ENCODE measurements around the gene NEAT1. TPM values are rescaled to one million over a fixed set of nuclear protein-coding genes. Genes with fewer than 3 reads are reported as not detected.

NEAT1 gene
- total RNA-seq, 2 donors from 2014 or later, result 110 to 1,326 TPM

GRCh38 chr11:65437436-65438227 lies 15.0 kb downstream of the NEAT1 start:
- DNase-seq (ENCODE audit: low spot score), result peak; percentile 33
- H3K4me3 ChIP-seq, result no peak overlapping the region
- no peaks in the 10 kb centered on the region for H3K27me3 ChIP-seq (replicated peaks; ENCODE audit: insufficient read depth)
- intact Hi-C loops (cut with DNase I), result no loop called here
- no peaks in the 10 kb centered on the region for H3K9me3 ChIP-seq
- no peaks in the 10 kb centered on the region for H3K36me3 ChIP-seq
- 71% methylated on average over 14 of the region's 14 CpGs for WGBS
- H3K4me1 ChIP-seq (replicated peaks), result no peaks in the 10 kb centered on the region
- TF ChIP-seq POLR2A (IDR thresholded peaks at IDR 0.05), result no peak
- no peak for TF ChIP-seq CTCF (IDR thresholded peaks at IDR 0.05)
- TF ChIP-seq POLR2AphosphoS5 (IDR thresholded peaks at IDR 0.05), result peak; percentile 33
- peak overlapping the region; percentile 26 to 100 for H3K27ac ChIP-seq

GRCh38 chr11:65438257-65439151 lies 15.9 kb downstream of the NEAT1 start:
- WGBS, result 91% methylated on average over 9 of the region's 9 CpGs
- H3K36me3 ChIP-seq, result no peaks in the 10 kb centered on the region
- no peaks in the 10 kb centered on the region for H3K9me3 ChIP-seq
- TF ChIP-seq POLR2AphosphoS5 (IDR thresholded peaks at IDR 0.05), result no peak
- no peak for TF ChIP-seq POLR2A (IDR thresholded peaks at IDR 0.05)
- no peak for TF ChIP-seq CTCF (IDR thresholded peaks at IDR 0.05)
- H3K27ac ChIP-seq, result peak overlapping the region; percentile 26 to 100
- H3K27me3 ChIP-seq (replicated peaks; ENCODE audit: insufficient read depth), result no peaks in the 10 kb centered on the region
- H3K4me1 ChIP-seq (replicated peaks), result no peaks in the 10 kb centered on the region
- H3K4me3 ChIP-seq, result no peak overlapping the region
- DNase-seq (ENCODE audit: low spot score), result no peak
- intact Hi-C loops (cut with DNase I), result no loop called here

- Histone ChIP-seq H3K36me3 (no peaks in the 10 kb centered on the region), H3K9me3 (no peaks in the 10 kb centered on the region), H3K4me1 (replicated peaks) (no peaks in the 10 kb centered on the region), H3K27ac (peak overlapping the region; percentile 7 to 100), H3K4me3 (no peak overlapping the region), H3K27me3 (replicated peaks; ENCODE audit: insufficient read depth) (no peaks in the 10 kb centered on the region)
- DNase-seq (ENCODE audit: low spot score), result no peak
- intact Hi-C loops (cut with DNase I), result no loop called here
- TF ChIP-seq POLR2A (IDR thresholded peaks at IDR 0.05) (no peak), CTCF (IDR thresholded peaks at IDR 0.05) (no peak), POLR2AphosphoS5 (IDR thresholded peaks at IDR 0.05) (no peak)
- 82% methylated on average over 7 of the region's 7 CpGs for WGBS
Observed at GRCh38 chr11:65439331-65440181, 17.0 kb downstream of the NEAT1 start.

- no peaks in the 10 kb centered on the region for H3K27me3 ChIP-seq (replicated peaks; ENCODE audit: insufficient read depth)
- peak; percentile 17 for DNase-seq (ENCODE audit: low spot score)
- peak overlapping the region in 1 of 2 donors; percentile 59 for H3K27ac ChIP-seq
- no peaks in the 10 kb centered on the region for H3K4me1 ChIP-seq (replicated peaks)
- 81% methylated on average over 8 of the region's 8 CpGs for WGBS
- TF ChIP-seq CTCF (IDR thresholded peaks at IDR 0.05) (no peak), POLR2A (IDR thresholded peaks at IDR 0.05) (no peak), POLR2AphosphoS5 (IDR thresholded peaks at IDR 0.05) (no peak)
- H3K36me3 ChIP-seq, result no peaks in the 10 kb centered on the region
- no peak overlapping the region for H3K4me3 ChIP-seq
- intact Hi-C loops (cut with DNase I), result no loop called here
- no peaks in the 10 kb centered on the region for H3K9me3 ChIP-seq
Observed at GRCh38 chr11:65440831-65441499, 18.4 kb downstream of the NEAT1 start.
